Esophagus squamous epithelium (tissue), 4 donors: ENCODE results near the gene NUP205.
A peak's percentile ranks its signal among the peaks of the same experiment; 100 is the strongest.

Experiments used
- POLR2A ChIP-seq, 4 donors: fragments of 450-650 bp; IDR thresholded peaks; one replicate each; pipeline ENCODE4 v1.6.1; 2017; ENCODE audit warnings: antibody characterized with exemption in 4 of 4, mild to moderate bottlenecking in 4 of 4, moderate library complexity in 3 of 4
- TF ChIP-seq, protein P1 (sequence below), 6 experiments: fragments of 450-650 bp in 4 of 6; fragments of 200-600 bp in 2 of 6; sonication (generic) in 2 of 6; IDR thresholded peaks; one replicate each; pipeline ENCODE4 v1.5.1; 2016 to 2019; ENCODE audit warnings: antibody characterized with exemption in 6 of 6, mild to moderate bottlenecking in 4 of 6, moderate library complexity in 4 of 6

GRCh38 chr7:135662123-135662372, 104.3 kb downstream of the NUP205 start:
- TF ChIP-seq, protein P1, sequence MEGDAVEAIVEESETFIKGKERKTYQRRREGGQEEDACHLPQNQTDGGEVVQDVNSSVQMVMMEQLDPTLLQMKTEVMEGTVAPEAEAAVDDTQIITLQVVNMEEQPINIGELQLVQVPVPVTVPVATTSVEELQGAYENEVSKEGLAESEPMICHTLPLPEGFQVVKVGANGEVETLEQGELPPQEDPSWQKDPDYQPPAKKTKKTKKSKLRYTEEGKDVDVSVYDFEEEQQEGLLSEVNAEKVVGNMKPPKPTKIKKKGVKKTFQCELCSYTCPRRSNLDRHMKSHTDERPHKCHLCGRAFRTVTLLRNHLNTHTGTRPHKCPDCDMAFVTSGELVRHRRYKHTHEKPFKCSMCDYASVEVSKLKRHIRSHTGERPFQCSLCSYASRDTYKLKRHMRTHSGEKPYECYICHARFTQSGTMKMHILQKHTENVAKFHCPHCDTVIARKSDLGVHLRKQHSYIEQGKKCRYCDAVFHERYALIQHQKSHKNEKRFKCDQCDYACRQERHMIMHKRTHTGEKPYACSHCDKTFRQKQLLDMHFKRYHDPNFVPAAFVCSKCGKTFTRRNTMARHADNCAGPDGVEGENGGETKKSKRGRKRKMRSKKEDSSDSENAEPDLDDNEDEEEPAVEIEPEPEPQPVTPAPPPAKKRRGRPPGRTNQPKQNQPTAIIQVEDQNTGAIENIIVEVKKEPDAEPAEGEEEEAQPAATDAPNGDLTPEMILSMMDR (IDR thresholded peaks at IDR 0.05) = peak in 3 of 6 experiments; percentile 80 to 90 (median 85)
- TF ChIP-seq POLR2A (IDR thresholded peaks at IDR 0.05) = no peak
